Hair follicular keratinocyte (primary cell): Measurements from ENCODE around the gene FLRT2. TPM values are rescaled to one million over a fixed set of nuclear protein-coding genes. Genes with fewer than 3 reads are reported as not detected.

ENCODE experiments used
- total RNA-seq: library from RNA; depleted of rRNA; stranded (reverse); fragments of >200 nt; gene quantifications from 2 replicates; pipeline ENCODE4 v1.2.3, GENCODE V29; 2015

The FLRT2 gene
- total RNA-seq: 29.8 and 53.2 TPM in 2 replicates

GRCh38 chr14:85529803-85530574 is at the start of gene FLRT2:
TSS of gene FLRT2 (plus strand) at chr14:85530144. CDS start at chr14:85621515, 91,371 bp downstream.

